RPMI7951 (cell line): Measurements from ENCODE around the gene ITPK1. TPM values are rescaled to one million over a fixed set of nuclear protein-coding genes. Genes with fewer than 3 reads are reported as not detected.

Experiments
- DNase-seq: peaks from one replicate; pipeline ENCODE4 v3.0.0-alpha.2; 2012; ENCODE audit warnings: low read depth
- total RNA-seq: library from RNA; depleted of rRNA; stranded (reverse); fragments of >200 nt; shearing (Covaris generic); gene quantifications from 2 replicates; pipeline ENCODE4 v1.2.3, GENCODE V29; 2014

Gene ITPK1
- total RNA-seq, 1 experiment from 2014 or later = 7.7 TPM

GRCh38 chr14:93028724-93029076, 87.0 kb downstream of the ITPK1 start:
- DNase-seq = no peak

GRCh38 chr14:93027810-93028723, 87.7 kb downstream of the ITPK1 start:
- DNase-seq = no peak

GRCh38 chr14:93026339-93026738, 89.4 kb downstream of the ITPK1 start:
- DNase-seq = no peak

GRCh38 chr14:93025055-93025454, 90.7 kb downstream of the ITPK1 start:
- no peak for DNase-seq

- no peak for DNase-seq
Observed at GRCh38 chr14:93024493-93024892, 91.2 kb downstream of the ITPK1 start.

GRCh38 chr14:93023802-93024434, 91.8 kb downstream of the ITPK1 start:
- DNase-seq = no peak

- no peak for DNase-seq
Observed at GRCh38 chr14:93023039-93023438, 92.7 kb downstream of the ITPK1 start.

- DNase-seq = peak; percentile 26
Observed at GRCh38 chr14:93019970-93020369, 95.8 kb downstream of the ITPK1 start.

GRCh38 chr14:93019367-93019843, 96.3 kb downstream of the ITPK1 start:
- no peak for DNase-seq

- no peak for DNase-seq
Observed at GRCh38 chr14:93018366-93018765, 97.4 kb downstream of the ITPK1 start.

- DNase-seq = no peak
Observed at GRCh38 chr14:93017898-93018297, 97.8 kb downstream of the ITPK1 start.

- DNase-seq = no peak
Observed at GRCh38 chr14:93017301-93017797, 98.4 kb downstream of the ITPK1 start.

GRCh38 chr14:93016275-93016845, 99.4 kb downstream of the ITPK1 start:
- DNase-seq = no peak

GRCh38 chr14:93015505-93015904, 100.2 kb downstream of the ITPK1 start:
- DNase-seq = no peak

GRCh38 chr14:93015064-93015463, 100.7 kb downstream of the ITPK1 start:
- DNase-seq = no peak

- no peak for DNase-seq
Observed at GRCh38 chr14:93014058-93015023, 101.4 kb downstream of the ITPK1 start.

GRCh38 chr14:93012951-93013719, 102.6 kb downstream of the ITPK1 start:
- peak; percentile 36 for DNase-seq

GRCh38 chr14:93012506-93012905, 103.2 kb downstream of the ITPK1 start:
- DNase-seq = no peak

GRCh38 chr14:93011650-93012325, 103.9 kb downstream of the ITPK1 start:
- DNase-seq = no peak

- DNase-seq = no peak
Observed at GRCh38 chr14:93011141-93011529, 104.6 kb downstream of the ITPK1 start.
